Upper lobe of left lung (tissue), 4 donors: Measurements from ENCODE around the gene NRP1.

ENCODE experiments used
- CTCF ChIP-seq, 6 experiments: fragments of 450-650 bp in 4 of 6; fragments of 200-600 bp in 2 of 6; sonication (generic) in 2 of 6; IDR thresholded peaks; one replicate each; pipeline ENCODE4 v1.5.1; 2016 to 2019; ENCODE audit warnings: antibody characterized with exemption in 6 of 6
- EP300 ChIP-seq, 4 donors: sonication (generic); formaldehyde crosslinking; IDR thresholded peaks; one replicate each; pipeline ENCODE4 v1.5.1; 2017; ENCODE audit warnings: antibody characterized with exemption in 4 of 4, control low read depth in 2 of 4
- POLR2A ChIP-seq, 4 donors: fragments of 450-650 bp; IDR thresholded peaks; one replicate each; pipeline ENCODE4 v1.5.1; 2016 to 2017; ENCODE audit warnings: antibody characterized with exemption in 4 of 4, mild to moderate bottlenecking in 2 of 4
- POLR2AphosphoS5 ChIP-seq, 2 donors: sonication (generic); formaldehyde crosslinking; IDR thresholded peaks; one replicate each; pipeline ENCODE4 v1.5.1; 2017; ENCODE audit warnings: antibody characterized with exemption in 2 of 2

- TF ChIP-seq CTCF (IDR thresholded peaks at IDR 0.05) (no peak), POLR2A (IDR thresholded peaks at IDR 0.05) (no peak), POLR2AphosphoS5 (IDR thresholded peaks at IDR 0.05) (no peak), EP300 (IDR thresholded peaks at IDR 0.05) (peak in 1 of 4 donors; percentile 39)
These were observed 7.5 kb downstream of the NRP1 start for GRCh38 chr10:33326933-33327332.
